Effector memory CD4-positive, alpha-beta T cell (primary cell): ENCODE measurements around the gene DYSF.

Experiments
- DNase-seq, 3 donors: peaks; one replicate each; pipeline ENCODE4 v3.0.0-alpha.2; 2020
- H3K27ac ChIP-seq: 2 replicates; pipeline ENCODE4 v1.7.0; 2013; ENCODE audit warnings: mild to moderate bottlenecking, low read length, moderate library complexity; ENCODE audit not compliant: insufficient read depth, poor library complexity, severe bottlenecking
- H3K27me3 ChIP-seq: replicated peaks from 2 replicates; pipeline ENCODE4 v1.7.0; 2013; ENCODE audit warnings: mild to moderate bottlenecking, low read length; ENCODE audit not compliant: insufficient read depth, control insufficient read depth, poor library complexity, severe bottlenecking
- H3K36me3 ChIP-seq: 2 replicates; pipeline ENCODE4 v1.7.0; 2013; ENCODE audit warnings: mild to moderate bottlenecking, low read length, moderate library complexity; ENCODE audit not compliant: control insufficient read depth, insufficient read depth
- H3K4me1 ChIP-seq: 2 replicates; pipeline ENCODE4 v1.7.0; 2013; ENCODE audit warnings: low read length, mild to moderate bottlenecking; ENCODE audit not compliant: control insufficient read depth, insufficient read depth, poor library complexity, severe bottlenecking
- H3K4me3 ChIP-seq: 2 replicates; pipeline ENCODE4 v1.7.0; 2013; ENCODE audit warnings: low read length, low read depth, mild to moderate bottlenecking; ENCODE audit not compliant: insufficient read depth, poor library complexity, severe bottlenecking
- H3K9me3 ChIP-seq: 2 replicates; pipeline ENCODE4 v1.7.0; 2013; ENCODE audit warnings: mild to moderate bottlenecking, low read length, moderate library complexity; ENCODE audit not compliant: control insufficient read depth

The DYSF gene

GRCh38 chr2:71609441-71609840 is 156.1 kb downstream of the DYSF start:
- DNase-seq: no peak
- Histone ChIP-seq H3K4me1 (no peaks in the 10 kb centered on the region), H3K27me3 (no peaks in the 10 kb centered on the region), H3K4me3 (no peak overlapping the region), H3K9me3 (no peaks in the 10 kb centered on the region), H3K36me3 (no peaks in the 10 kb centered on the region), H3K27ac (no peak overlapping the region)

- H3K4me1 ChIP-seq: no peaks in the 10 kb centered on the region
- no peak overlapping the region for H3K27ac ChIP-seq
- DNase-seq: no peak
- H3K36me3 ChIP-seq: no peaks in the 10 kb centered on the region
- no peaks in the 10 kb centered on the region for H3K27me3 ChIP-seq
- H3K4me3 ChIP-seq: no peak overlapping the region
- no peaks in the 10 kb centered on the region for H3K9me3 ChIP-seq
These were observed 156.6 kb downstream of the DYSF start for GRCh38 chr2:71609958-71610357.

- Histone ChIP-seq H3K4me1 (no peaks in the 10 kb centered on the region), H3K4me3 (no peak overlapping the region), H3K27ac (no peak overlapping the region), H3K27me3 (no peaks in the 10 kb centered on the region), H3K9me3 (no peaks in the 10 kb centered on the region), H3K36me3 (no peaks in the 10 kb centered on the region)
- DNase-seq: no peak
These were observed 157.3 kb downstream of the DYSF start for GRCh38 chr2:71610671-71611070.

- no peak for DNase-seq
- no peak overlapping the region for H3K27ac ChIP-seq
- no peak overlapping the region for H3K4me3 ChIP-seq
- no peaks in the 10 kb centered on the region for H3K36me3 ChIP-seq
- no peaks in the 10 kb centered on the region for H3K9me3 ChIP-seq
- no peaks in the 10 kb centered on the region for H3K4me1 ChIP-seq
- H3K27me3 ChIP-seq: no peaks in the 10 kb centered on the region
These were observed 157.9 kb downstream of the DYSF start for GRCh38 chr2:71611247-71611646.

- H3K9me3 ChIP-seq: no peaks in the 10 kb centered on the region
- no peak for DNase-seq
- no peaks in the 10 kb centered on the region for H3K36me3 ChIP-seq
- H3K4me1 ChIP-seq: no peaks in the 10 kb centered on the region
- H3K27ac ChIP-seq: no peak overlapping the region
- H3K27me3 ChIP-seq: no peaks in the 10 kb centered on the region
- no peak overlapping the region for H3K4me3 ChIP-seq
These were observed 158.6 kb downstream of the DYSF start for GRCh38 chr2:71611781-71612527.

- Histone ChIP-seq H3K27me3 (no peaks in the 10 kb centered on the region), H3K27ac (no peak overlapping the region), H3K9me3 (no peaks in the 10 kb centered on the region), H3K4me1 (no peaks in the 10 kb centered on the region), H3K4me3 (no peak overlapping the region), H3K36me3 (no peaks in the 10 kb centered on the region)
- DNase-seq: no peak
These were observed 159.4 kb downstream of the DYSF start for GRCh38 chr2:71612581-71613402.

GRCh38 chr2:71613403-71613952 is 160.1 kb downstream of the DYSF start:
- H3K4me3 ChIP-seq: no peak overlapping the region
- H3K27me3 ChIP-seq: no peaks in the 10 kb centered on the region
- H3K9me3 ChIP-seq: no peaks in the 10 kb centered on the region
- H3K27ac ChIP-seq: no peak overlapping the region
- DNase-seq: no peak
- no peaks in the 10 kb centered on the region for H3K36me3 ChIP-seq
- H3K4me1 ChIP-seq: no peaks in the 10 kb centered on the region

GRCh38 chr2:71613953-71614925 is 160.9 kb downstream of the DYSF start:
- no peaks in the 10 kb centered on the region for H3K4me1 ChIP-seq
- H3K36me3 ChIP-seq: no peaks in the 10 kb centered on the region
- no peak overlapping the region for H3K4me3 ChIP-seq
- no peaks in the 10 kb centered on the region for H3K9me3 ChIP-seq
- H3K27me3 ChIP-seq: no peaks in the 10 kb centered on the region
- DNase-seq: no peak
- H3K27ac ChIP-seq: no peak overlapping the region

- Histone ChIP-seq H3K27ac (no peak overlapping the region), H3K9me3 (no peaks in the 10 kb centered on the region), H3K27me3 (no peaks in the 10 kb centered on the region), H3K36me3 (no peaks in the 10 kb centered on the region), H3K4me1 (no peaks in the 10 kb centered on the region), H3K4me3 (no peak overlapping the region)
- no peak for DNase-seq
These were observed 161.8 kb downstream of the DYSF start for GRCh38 chr2:71614976-71615766.
